Skeletal muscle tissue (tissue), 4 donors: ENCODE measurements around the gene CHIC2. TPM values are rescaled to one million over a fixed set of nuclear protein-coding genes. Genes with fewer than 3 reads are reported as not detected.
"Not testable (repeated sequence)": the region's sequence is repeated elsewhere in the genome, so short reads cannot be mapped to it uniquely, and the experiment has no call there.

Experiments
- H3K27ac ChIP-seq: one replicate; pipeline ENCODE4 v1.7.0; 2013; ENCODE audit warnings: mild to moderate bottlenecking, low read depth, low read length, inconsistent platforms
- H3K27me3 ChIP-seq, 3 donors: one replicate each; pipeline ENCODE4 v1.7.0; 2013; ENCODE audit warnings: low read length in 3 of 3; ENCODE audit not compliant: control insufficient read depth in 3 of 3, insufficient read depth in 3 of 3
- H3K36me3 ChIP-seq, 3 donors: one replicate each; pipeline ENCODE4 v1.7.0; 2013; ENCODE audit warnings: low read length in 3 of 3; ENCODE audit not compliant: control insufficient read depth in 3 of 3, insufficient read depth in 3 of 3
- H3K4me1 ChIP-seq, 3 donors: one replicate each; pipeline ENCODE4 v1.7.0; 2013; ENCODE audit warnings: low read length in 3 of 3, mild to moderate bottlenecking in 3 of 3; ENCODE audit not compliant: control insufficient read depth in 3 of 3, insufficient read depth in 3 of 3
- H3K4me3 ChIP-seq, 3 donors: one replicate each; pipeline ENCODE4 v1.7.0; 2013; ENCODE audit warnings: low read length in 3 of 3
- H3K9ac ChIP-seq, 3 donors: one replicate each; pipeline ENCODE4 v1.7.0; 2013; ENCODE audit warnings: low read length in 3 of 3, mild to moderate bottlenecking in 3 of 3, moderate library complexity in 2 of 3, low read depth in 1 of 3
- H3K9me3 ChIP-seq, 3 donors: one replicate each; pipeline ENCODE4 v1.7.0; 2013; ENCODE audit warnings: low read length in 3 of 3; ENCODE audit not compliant: control insufficient read depth in 3 of 3
- total RNA-seq: library from RNA; depleted of rRNA; stranded (reverse); fragments of >200 nt; gene quantifications from one replicate; pipeline ENCODE4 v1.2.3, GENCODE V29; 2014
- donor health status: Osteomylitis.

Gene CHIC2
- total RNA-seq, 1 donor from 2014 or later = 24.5 TPM

DNA sequence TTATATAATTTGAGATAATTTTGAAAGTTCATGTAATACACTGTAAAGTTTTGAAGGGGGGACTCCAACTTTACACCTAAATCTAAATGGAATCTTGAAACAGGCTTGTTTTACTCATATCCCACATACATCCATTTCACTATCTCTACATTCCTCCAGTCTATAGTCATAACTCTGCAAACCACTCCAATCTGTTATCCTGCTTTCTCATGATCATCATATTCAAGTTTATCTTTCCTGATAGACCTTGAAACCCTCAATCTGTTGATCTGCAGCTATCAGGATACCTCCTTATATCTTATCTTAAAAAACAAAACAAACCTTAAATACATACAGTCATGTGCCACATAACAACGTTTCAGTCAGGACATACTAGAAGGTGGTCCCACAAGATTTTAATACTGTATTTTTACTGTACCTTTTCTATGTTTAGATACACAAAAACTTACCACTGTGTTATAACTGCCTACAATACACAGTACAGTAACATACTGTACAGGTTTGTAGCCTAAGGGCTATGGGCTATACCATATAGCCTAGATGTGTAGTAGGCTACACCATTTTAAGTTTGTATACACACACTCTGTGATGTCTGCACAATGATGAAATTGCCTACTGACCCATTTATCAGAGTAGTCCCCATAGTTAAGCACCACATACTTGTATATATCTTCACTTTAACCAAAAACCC is 14.0 kb downstream of the CHIC2 start:
- no peak overlapping the region for H3K4me3 ChIP-seq
- no peak overlapping the region for H3K27ac ChIP-seq
- H3K4me1 ChIP-seq = no peaks in the 10 kb centered on the region
- no peaks in the 10 kb centered on the region for H3K27me3 ChIP-seq
- no peaks in the 10 kb centered on the region for H3K9me3 ChIP-seq
- H3K36me3 ChIP-seq = peaks cover 0 to 5% (median 5%) of the 10 kb centered on the region in 3 donors
- no peak overlapping the region for H3K9ac ChIP-seq

DNA sequence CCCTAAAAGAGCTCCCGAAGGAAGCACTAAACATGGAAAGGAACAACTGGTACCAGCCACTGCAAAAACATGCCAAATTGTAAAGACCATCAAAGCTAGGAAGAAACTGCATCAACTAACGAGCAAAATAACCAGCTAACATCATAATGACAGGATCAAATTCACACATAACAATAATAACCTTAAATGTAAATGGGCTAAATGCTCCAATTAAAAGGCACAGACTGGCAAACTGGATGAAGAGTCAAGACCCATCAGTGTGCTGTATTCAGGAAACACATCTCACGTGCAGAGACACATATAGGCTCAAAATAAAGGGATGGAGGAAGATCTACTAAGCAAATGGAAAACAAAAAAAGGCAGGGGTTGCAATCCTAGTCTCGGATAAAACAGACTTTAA is 20.8 kb downstream of the CHIC2 start:
- H3K27me3 ChIP-seq, H3K9me3 ChIP-seq, H3K9ac ChIP-seq, H3K36me3 ChIP-seq, H3K4me1 ChIP-seq, H3K27ac ChIP-seq, H3K4me3 ChIP-seq: not testable (repeated sequence)

DNA sequence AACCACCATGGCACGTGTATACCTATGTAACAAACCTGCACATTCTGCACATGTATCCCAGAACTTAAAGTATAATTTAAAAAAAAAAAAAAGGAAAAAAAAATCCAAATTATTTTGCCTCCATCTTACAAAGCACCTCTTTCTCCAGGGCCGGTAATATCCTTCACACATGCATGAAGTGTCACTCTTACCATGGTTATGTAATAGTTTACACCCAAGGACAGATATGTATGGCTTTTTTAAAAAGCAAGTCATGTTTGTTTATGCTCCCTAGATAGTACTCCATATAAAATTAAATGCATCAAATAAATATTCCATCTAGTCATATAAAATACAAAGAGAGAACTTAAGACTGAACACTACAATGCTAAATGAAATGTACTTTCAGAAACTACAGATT is 22.5 kb downstream of the CHIC2 start:
- H3K27me3 ChIP-seq = no peaks in the 10 kb centered on the region
- no peak overlapping the region for H3K27ac ChIP-seq
- H3K9me3 ChIP-seq = no peaks in the 10 kb centered on the region
- H3K4me1 ChIP-seq = no peaks in the 10 kb centered on the region
- H3K36me3 ChIP-seq = peaks cover 0 to 2% (median 0%) of the 10 kb centered on the region in 3 donors
- no peak overlapping the region for H3K9ac ChIP-seq
- no peak overlapping the region for H3K4me3 ChIP-seq

DNA sequence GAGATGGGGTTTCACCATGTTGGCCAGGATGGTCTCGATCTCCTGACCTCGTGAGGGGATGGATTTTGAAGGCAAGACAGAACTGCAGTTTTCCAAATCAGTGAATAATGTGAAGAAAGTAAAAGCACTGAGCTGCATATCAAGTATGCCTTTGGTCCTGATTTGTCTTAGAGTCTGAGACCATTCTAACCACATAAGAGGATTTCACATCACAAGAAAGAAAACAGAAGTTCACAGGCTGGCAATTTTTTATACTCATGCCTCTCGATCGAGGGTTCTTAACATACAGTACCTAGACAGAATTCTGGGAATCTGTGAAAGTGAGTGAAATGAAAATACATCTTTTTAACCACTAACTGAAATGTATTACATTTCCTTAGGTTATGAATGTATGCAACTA is 23.3 kb downstream of the CHIC2 start:
- Histone ChIP-seq H3K27ac (no peak overlapping the region), H3K9me3 (no peaks in the 10 kb centered on the region), H3K36me3 (peaks cover 0 to 2% (median 0%) of the 10 kb centered on the region in 3 donors), H3K4me3 (no peak overlapping the region), H3K4me1 (no peaks in the 10 kb centered on the region), H3K9ac (no peak overlapping the region), H3K27me3 (no peaks in the 10 kb centered on the region)

DNA sequence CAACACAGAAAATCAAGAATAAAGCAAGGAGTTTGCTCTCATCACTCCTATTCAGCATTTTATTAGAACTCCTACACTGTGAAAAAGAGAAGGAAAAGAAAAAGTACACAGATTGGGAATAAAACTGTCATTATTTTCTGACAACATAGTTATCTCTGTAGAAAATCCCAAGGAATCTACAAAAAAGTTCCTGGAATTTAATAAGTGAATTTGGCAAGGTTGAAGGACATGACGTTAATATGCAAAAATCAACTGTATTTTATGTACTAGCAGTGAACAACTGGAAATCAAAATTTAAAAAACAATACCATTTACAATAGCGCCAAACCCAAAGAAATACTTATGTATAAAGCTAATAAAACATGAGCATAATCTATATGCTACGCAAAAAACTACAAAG is 26.3 kb downstream of the CHIC2 start:
- Histone ChIP-seq H3K4me1 (no peaks in the 10 kb centered on the region), H3K27ac (no peak overlapping the region), H3K9ac (no peak overlapping the region), H3K36me3 (peaks cover 0 to 2% (median 0%) of the 10 kb centered on the region in 3 donors), H3K4me3 (no peak overlapping the region), H3K9me3 (no peaks in the 10 kb centered on the region), H3K27me3 (no peaks in the 10 kb centered on the region)

DNA sequence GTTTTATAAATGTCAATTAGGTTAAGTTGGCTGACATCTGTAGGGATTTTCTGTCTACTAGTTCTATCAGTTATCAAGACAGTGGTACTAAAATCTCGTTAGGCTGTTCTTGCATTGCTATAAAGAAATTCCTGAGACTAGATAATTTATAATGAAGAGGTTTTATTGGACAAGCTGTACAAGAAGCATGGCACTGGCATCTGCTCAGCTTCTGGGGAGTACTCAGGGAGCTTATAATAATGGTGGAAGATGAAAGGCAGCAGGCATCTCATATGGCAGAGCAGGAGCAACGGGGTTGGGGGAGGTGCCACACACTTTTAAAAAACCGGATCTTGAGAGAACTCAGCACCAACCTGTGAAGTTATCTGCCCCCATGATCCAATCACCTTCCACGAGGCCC is 28.2 kb downstream of the CHIC2 start:
- H3K4me3 ChIP-seq = no peak overlapping the region
- peaks cover 0 to 2% (median 0%) of the 10 kb centered on the region in 3 donors for H3K36me3 ChIP-seq
- H3K4me1 ChIP-seq = no peaks in the 10 kb centered on the region
- H3K9ac ChIP-seq = no peak overlapping the region
- no peak overlapping the region for H3K27ac ChIP-seq
- no peaks in the 10 kb centered on the region for H3K27me3 ChIP-seq
- H3K9me3 ChIP-seq = no peaks in the 10 kb centered on the region

DNA sequence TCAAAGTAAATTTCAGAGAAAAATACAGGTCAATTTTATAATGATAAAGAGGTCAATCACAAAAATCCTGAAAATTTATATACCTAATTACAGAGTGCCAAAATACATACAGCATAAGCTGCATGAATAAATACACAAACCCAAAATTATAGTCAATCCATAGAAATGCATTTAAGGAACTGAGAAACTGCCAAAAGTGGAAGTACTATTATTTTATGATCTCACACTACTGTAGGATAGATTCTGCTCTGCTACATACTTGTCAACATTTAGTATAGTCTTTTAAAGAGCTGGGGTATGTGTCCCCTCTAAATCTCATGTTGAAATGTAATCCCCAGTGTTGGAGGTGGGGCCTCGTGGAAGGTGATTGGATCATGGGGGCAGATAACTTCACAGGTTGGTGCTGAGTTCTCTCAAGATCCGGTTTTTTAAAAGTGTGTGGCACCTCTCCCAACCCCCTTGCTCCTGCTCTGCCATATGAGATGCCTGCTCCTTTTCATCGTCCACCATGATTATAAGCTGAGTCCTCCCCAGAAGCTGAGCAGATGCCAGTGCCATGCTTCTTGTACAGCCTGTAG is 31.8 kb downstream of the CHIC2 start:
- no peak overlapping the region for H3K27ac ChIP-seq
- no peaks in the 10 kb centered on the region for H3K36me3 ChIP-seq
- no peaks in the 10 kb centered on the region for H3K27me3 ChIP-seq
- no peaks in the 10 kb centered on the region for H3K9me3 ChIP-seq
- no peak overlapping the region for H3K9ac ChIP-seq
- no peak overlapping the region for H3K4me3 ChIP-seq
- no peaks in the 10 kb centered on the region for H3K4me1 ChIP-seq

DNA sequence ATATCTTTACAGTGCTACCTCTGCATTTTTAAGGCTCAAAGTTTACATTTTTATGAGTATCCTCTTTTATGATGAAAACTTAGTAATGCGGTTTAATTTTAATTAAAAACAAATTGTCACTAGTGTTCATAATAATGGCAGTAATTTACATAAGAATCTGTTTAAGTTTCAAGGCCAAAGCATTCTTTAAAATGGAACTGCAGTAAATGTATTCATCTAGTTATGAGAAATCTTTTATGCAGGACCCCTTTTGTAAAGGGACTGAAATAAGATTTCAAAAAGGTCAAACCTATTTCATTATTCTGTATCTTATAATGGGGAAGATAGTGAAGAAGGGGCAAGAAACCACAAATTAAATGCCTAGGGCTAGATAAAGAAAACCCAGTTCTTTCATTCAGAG is 37.1 kb downstream of the CHIC2 start:
- no peak overlapping the region for H3K27ac ChIP-seq
- H3K4me1 ChIP-seq = no peaks in the 10 kb centered on the region
- no peak overlapping the region for H3K9ac ChIP-seq
- no peaks in the 10 kb centered on the region for H3K36me3 ChIP-seq
- no peaks in the 10 kb centered on the region for H3K9me3 ChIP-seq
- no peaks in the 10 kb centered on the region for H3K27me3 ChIP-seq
- no peak overlapping the region for H3K4me3 ChIP-seq

DNA sequence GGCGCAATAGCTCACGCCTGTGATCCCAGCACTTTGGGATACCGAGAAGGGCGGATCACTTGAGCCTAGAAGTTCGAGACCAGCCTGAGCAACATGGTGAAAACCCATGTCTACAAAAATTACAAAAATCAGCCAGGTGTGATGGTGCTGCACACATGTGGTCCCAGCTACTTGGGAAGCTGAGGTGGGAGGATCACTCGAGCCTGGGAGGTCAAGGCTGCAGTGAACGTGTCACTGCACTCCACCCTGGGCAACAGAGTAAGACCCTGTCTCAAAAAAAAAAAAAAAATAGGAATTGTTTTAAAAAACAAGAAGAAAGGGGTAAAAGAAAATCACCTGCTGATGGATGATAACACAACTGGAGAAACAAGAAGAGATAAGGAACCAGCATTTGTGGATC is 38.8 kb downstream of the CHIC2 start:
- Histone ChIP-seq H3K27ac (no peak overlapping the region), H3K9me3 (no peaks in the 10 kb centered on the region), H3K4me3 (no peak overlapping the region), H3K4me1 (no peaks in the 10 kb centered on the region), H3K27me3 (no peaks in the 10 kb centered on the region), H3K9ac (no peak overlapping the region), H3K36me3 (no peaks in the 10 kb centered on the region)

DNA sequence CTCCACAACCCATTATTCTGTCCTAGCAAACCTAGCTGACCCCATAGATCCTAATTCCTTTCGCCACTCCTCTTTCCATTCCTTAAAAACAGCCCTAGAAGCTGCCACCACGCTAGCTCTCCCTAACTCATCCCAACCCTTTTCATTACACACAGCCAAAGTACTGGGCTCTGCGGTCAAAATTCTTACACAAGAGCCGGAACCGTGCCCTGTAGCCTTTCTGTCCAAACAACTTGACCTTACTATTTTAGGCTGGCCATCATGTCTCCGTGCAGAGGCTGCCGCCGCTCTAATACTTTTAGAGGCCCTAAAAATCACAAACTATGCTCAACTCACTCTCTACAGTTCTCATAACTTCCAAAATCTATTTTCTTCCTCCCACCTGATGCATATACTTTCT is 41.4 kb downstream of the CHIC2 start:
- H3K9me3 ChIP-seq, H3K4me1 ChIP-seq, H3K9ac ChIP-seq, H3K4me3 ChIP-seq, H3K36me3 ChIP-seq, H3K27me3 ChIP-seq, H3K27ac ChIP-seq: not testable (repeated sequence)
